OCI-LY7 (cell line): ENCODE results near the gene FGF11. TPM values are rescaled to one million over a fixed set of nuclear protein-coding genes. Genes with fewer than 3 reads are reported as not detected.
A peak's percentile ranks its signal among the peaks of the same experiment; 100 is the strongest.

ENCODE experiments used
- BruUV-seq: library from RNA; stranded (reverse); fragments of 400-500 nt; replicated peaks from 2 replicates; lab custom pipeline; 2021; lab: Mats Ljungman, UMichigan
- CTCF ChIA-PET: fragments of 300-600 bp; sonication (Branson Sonifier 250); formaldehyde crosslinking; loops from one replicate; lab custom pipeline; 2022; ENCODE audit warnings: antibody characterized with exemption; ENCODE audit not compliant: unreplicated experiment; lab: Charles Lee
- POLR2A ChIA-PET: fragments of 300-600 bp; sonication (Branson Sonifier 250); formaldehyde crosslinking; loops from one replicate; lab custom pipeline; 2022; ENCODE audit warnings: antibody characterized with exemption; lab: Charles Lee
- DNase-seq: peaks from one replicate; pipeline ENCODE4 v3.0.0-alpha.2; 2015; ENCODE audit warnings: low spot score
- H2AFZ ChIP-seq: fragments of 200-600 bp; sonication (generic), shearing (Covaris generic); 2 replicates; pipeline ENCODE4 v1.6.1; 2014; ENCODE audit warnings: mild to moderate bottlenecking, antibody characterized with exemption, low read length, moderate library complexity
- H3K27ac ChIP-seq: fragments of 200-600 bp; sonication (generic); 2 replicates; pipeline ENCODE4 v1.5.1; 2014; ENCODE audit warnings: mixed run types, low read depth, mild to moderate bottlenecking, moderate library complexity, low read length, inconsistent platforms; ENCODE audit not compliant: poor library complexity, severe bottlenecking
- H3K36me3 ChIP-seq: fragments of 200-600 bp; sonication (generic); 2 replicates; pipeline ENCODE4 v1.6.1; 2014; ENCODE audit warnings: mild to moderate bottlenecking, antibody characterized with exemption, low read length, moderate library complexity, mixed read lengths; ENCODE audit not compliant: insufficient read depth
- H3K4me1 ChIP-seq: fragments of 200-600 bp; sonication (generic); 2 replicates; pipeline ENCODE4 v1.5.1; 2014; ENCODE audit warnings: mild to moderate bottlenecking, low read length; ENCODE audit not compliant: insufficient read depth, poor library complexity, severe bottlenecking
- H3K4me2 ChIP-seq: fragments of 200-600 bp; sonication (generic); 2 replicates; pipeline ENCODE4 v1.6.1; 2014; ENCODE audit warnings: mild to moderate bottlenecking, low read length
- H3K4me3 ChIP-seq: fragments of 200-600 bp; sonication (generic); 2 replicates; pipeline ENCODE4 v1.5.1; 2014; ENCODE audit warnings: mild to moderate bottlenecking, low read depth, low read length; ENCODE audit not compliant: poor library complexity, severe bottlenecking
- H3K79me2 ChIP-seq: fragments of 200-600 bp; sonication (generic); 2 replicates; pipeline ENCODE4 v1.6.1; 2016; ENCODE audit warnings: low read depth, mild to moderate bottlenecking, low read length, moderate library complexity, mixed read lengths; ENCODE audit not compliant: insufficient read depth
- H3K9me2 ChIP-seq: fragments of 200-600 bp; sonication (generic); 2 replicates; pipeline ENCODE4 v1.6.1; 2016; ENCODE audit warnings: mild to moderate bottlenecking, low read length, mixed read lengths; ENCODE audit not compliant: insufficient read depth
- H3K9me3 ChIP-seq: fragments of 200-600 bp; sonication (generic); 2 replicates; pipeline ENCODE4 v1.6.1; 2014; ENCODE audit warnings: mild to moderate bottlenecking, mixed run types, low read length, mixed read lengths
- H4K20me1 ChIP-seq: fragments of 200-600 bp; sonication (generic); 2 replicates; pipeline ENCODE4 v1.6.1; 2014; ENCODE audit warnings: mild to moderate bottlenecking, antibody characterized with exemption, low read length, moderate library complexity, mixed read lengths; ENCODE audit not compliant: insufficient read depth
- EZH2phosphoT487 ChIP-seq: fragments of 200-600 bp; sonication (generic); IDR thresholded peaks from 2 replicates; pipeline ENCODE4 v1.6.1; 2018; ENCODE audit warnings: low read depth, borderline replicate concordance, mild to moderate bottlenecking, mixed run types, antibody characterized with exemption, low read length, moderate library complexity, mixed read lengths
- intact Hi-C: fragments of 100-400 bp; cut with micrococcal nuclease; formaldehyde crosslinking; loops from one replicate; pipeline ENCODE4 v1.10.0; 2022; ENCODE audit not compliant: unreplicated experiment
- total RNA-seq, 2 experiments: library from RNA; depleted of rRNA in 1 of 2; stranded (reverse); fragments of >200 nt in 1 of 2; shearing (Covaris generic) in 1 of 2; gene quantifications; 2 replicates each; pipeline ENCODE4 v1.2.3, GENCODE V29; 2014 to 2022
- TF ChIP-seq, protein P1 (sequence below): fragments of 200-600 bp; sonication (generic); conservative IDR thresholded peaks from 2 replicates; pipeline ENCODE4 v1.5.1; 2014; ENCODE audit warnings: mild to moderate bottlenecking, antibody characterized with exemption, low read length, moderate library complexity, mixed read lengths

FGF11 gene
- total RNA-seq, 2 experiments from 2014 or later: 1.3 to 11.0 TPM

DNA sequence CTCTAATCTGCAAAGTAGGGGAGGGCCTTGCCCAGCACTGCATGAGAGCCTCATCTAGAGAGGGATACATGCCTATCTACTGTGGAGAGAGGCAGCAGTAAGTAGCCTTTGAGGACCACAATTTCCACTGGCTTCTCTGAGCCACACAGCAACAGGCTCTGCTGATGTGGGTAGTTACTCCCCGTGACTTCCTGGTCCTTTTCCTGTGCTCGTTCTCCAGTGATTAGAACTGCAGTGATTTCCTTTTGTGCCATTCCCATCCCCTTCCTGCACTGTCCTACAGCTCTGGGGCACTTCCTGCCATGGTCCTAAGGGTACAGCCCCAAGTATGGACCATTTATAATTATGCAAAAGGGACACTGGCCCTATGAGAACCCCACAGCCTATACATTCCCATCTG lies 48.0 kb upstream of the FGF11 start:
- intact Hi-C loops: no loop called here
- POLR2A ChIA-PET: no interaction called here
- CTCF ChIA-PET: no interaction called here

DNA sequence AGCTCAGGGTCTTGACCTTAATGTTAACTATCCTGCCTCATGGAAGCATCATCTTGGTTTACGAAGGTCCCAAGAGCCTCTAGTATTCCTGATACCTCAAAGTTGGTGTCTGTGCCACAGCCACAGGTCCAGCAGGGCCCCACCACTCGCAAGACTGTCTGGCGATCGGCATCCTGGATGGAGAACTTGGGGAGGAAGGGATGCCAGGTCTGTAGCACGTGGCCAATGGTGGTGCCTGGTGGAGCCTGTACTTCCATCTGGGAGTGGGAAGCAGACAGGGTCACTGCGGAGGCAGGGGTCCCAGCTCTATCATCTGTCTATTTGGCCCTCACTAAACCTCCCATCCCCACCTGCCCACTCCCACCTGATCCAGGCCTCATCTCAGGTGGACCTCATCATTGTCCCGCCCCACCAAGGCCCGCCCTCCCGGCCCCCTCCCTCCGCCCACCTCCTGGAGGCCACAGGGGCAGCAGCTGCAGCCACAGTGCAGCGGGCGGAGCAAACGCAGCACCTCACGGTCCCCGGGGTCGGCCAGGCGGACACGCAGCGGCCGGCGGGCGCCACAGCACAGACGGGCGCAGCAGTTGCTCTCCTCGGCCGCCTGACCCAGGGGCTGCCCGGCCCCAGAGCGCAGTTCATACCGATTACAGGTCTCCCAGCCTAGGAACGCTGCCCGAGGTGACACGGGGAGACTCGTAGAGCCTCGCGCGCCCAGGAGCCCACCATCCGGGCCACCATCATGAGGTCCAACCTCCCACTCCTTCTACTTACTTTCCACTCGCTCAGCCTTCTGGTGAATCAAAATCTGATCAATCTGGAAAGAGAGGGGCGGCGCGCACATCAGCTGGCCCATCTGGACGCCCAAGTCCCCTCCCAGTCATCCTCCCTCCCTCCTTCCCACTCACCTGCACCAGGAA lies 46.4 kb upstream of the FGF11 start:
- no peaks in the 10 kb centered on the region for H3K9me2 ChIP-seq
- ChIA-PET CTCF (no interaction called here), POLR2A (interaction anchor here (0.6 kb wide), 2 partner anchors 30 to 136 kb away, joined by 3 read pairs; no protein-coding TSS in a partner anchor)
- peak overlapping the region; percentile 72 for H3K4me3 ChIP-seq
- H4K20me1 ChIP-seq: no peaks in the 10 kb centered on the region
- H2AFZ ChIP-seq: peak overlapping the region; percentile 63; the same call in 1 of the 2 replicates
- no TSS peak for BruUV-seq
- no peaks in the 10 kb centered on the region for H3K79me2 ChIP-seq
- H3K4me2 ChIP-seq: peak overlapping the region; percentile 80
- no peak for TF ChIP-seq EZH2phosphoT487
- TF ChIP-seq, protein P1, sequence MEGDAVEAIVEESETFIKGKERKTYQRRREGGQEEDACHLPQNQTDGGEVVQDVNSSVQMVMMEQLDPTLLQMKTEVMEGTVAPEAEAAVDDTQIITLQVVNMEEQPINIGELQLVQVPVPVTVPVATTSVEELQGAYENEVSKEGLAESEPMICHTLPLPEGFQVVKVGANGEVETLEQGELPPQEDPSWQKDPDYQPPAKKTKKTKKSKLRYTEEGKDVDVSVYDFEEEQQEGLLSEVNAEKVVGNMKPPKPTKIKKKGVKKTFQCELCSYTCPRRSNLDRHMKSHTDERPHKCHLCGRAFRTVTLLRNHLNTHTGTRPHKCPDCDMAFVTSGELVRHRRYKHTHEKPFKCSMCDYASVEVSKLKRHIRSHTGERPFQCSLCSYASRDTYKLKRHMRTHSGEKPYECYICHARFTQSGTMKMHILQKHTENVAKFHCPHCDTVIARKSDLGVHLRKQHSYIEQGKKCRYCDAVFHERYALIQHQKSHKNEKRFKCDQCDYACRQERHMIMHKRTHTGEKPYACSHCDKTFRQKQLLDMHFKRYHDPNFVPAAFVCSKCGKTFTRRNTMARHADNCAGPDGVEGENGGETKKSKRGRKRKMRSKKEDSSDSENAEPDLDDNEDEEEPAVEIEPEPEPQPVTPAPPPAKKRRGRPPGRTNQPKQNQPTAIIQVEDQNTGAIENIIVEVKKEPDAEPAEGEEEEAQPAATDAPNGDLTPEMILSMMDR: no peak
- DNase-seq: no peak
- H3K9me3 ChIP-seq: no peaks in the 10 kb centered on the region
- no peak overlapping the region for H3K27ac ChIP-seq
- H3K36me3 ChIP-seq: peaks cover 12% of the 10 kb centered on the region; the same call in 1 of the 2 replicates
- intact Hi-C loops: no loop called here
- H3K4me1 ChIP-seq: peaks cover 9% of the 10 kb centered on the region

More for the DNA sequence above, 48.0 kb upstream of the FGF11 start:
- Histone ChIP-seq H3K79me2 (no peaks in the 10 kb centered on the region), H2AFZ (no peak overlapping the region), H3K4me3 (no peak overlapping the region), H3K4me1 (peaks cover 9% of the 10 kb centered on the region), H4K20me1 (no peaks in the 10 kb centered on the region), H3K27ac (no peak overlapping the region), H3K36me3 (peaks cover 12% of the 10 kb centered on the region; the same call in 1 of the 2 replicates), H3K9me2 (no peaks in the 10 kb centered on the region), H3K4me2 (no peak overlapping the region), H3K9me3 (no peaks in the 10 kb centered on the region)
- BruUV-seq: no TSS peak
- TF ChIP-seq, protein P1: no peak
- TF ChIP-seq EZH2phosphoT487: no peak
- DNase-seq: no peak
